Spleen (tissue), 11 donors: ENCODE measurements around the gene ADGRV1. TPM values are rescaled to one million over a fixed set of nuclear protein-coding genes. Genes with fewer than 3 reads are reported as not detected.

ENCODE experiments used
- DNase-seq: peaks from one replicate; pipeline ENCODE4 v3.0.0-alpha.2; 2020
- H3K27ac ChIP-seq, 8 donors: fragments of 200-600 bp; sonication (generic) in 7 of 8; 1 replicate in 4 of 8; 2 replicates in 4 of 8; pipeline versions ENCODE4 v1.5.0 to v1.8.0; 2016 to 2021; ENCODE audit warnings: inconsistent platforms in 4 of 8, mild to moderate bottlenecking in 4 of 8, moderate library complexity in 1 of 8
- H3K27me3 ChIP-seq, 7 donors: fragments of 200-600 bp; sonication (generic) in 6 of 7; replicated peaks in 1 of 7; 1 replicate in 4 of 7; 2 replicates in 3 of 7; pipeline versions ENCODE4 v1.5.0 to v1.8.0; 2016 to 2021; ENCODE audit warnings: inconsistent platforms in 3 of 7, mild to moderate bottlenecking in 1 of 7
- H3K36me3 ChIP-seq, 6 donors: fragments of 200-600 bp; sonication (generic) in 5 of 6; 1 replicate in 4 of 6; 2 replicates in 2 of 6; pipeline versions ENCODE4 v1.5.0 to v1.8.0; 2016 to 2021; ENCODE audit warnings: inconsistent platforms in 2 of 6
- H3K4me1 ChIP-seq, 6 donors: fragments of 200-600 bp; sonication (generic) in 5 of 6; 1 replicate in 3 of 6; 2 replicates in 3 of 6; pipeline versions ENCODE4 v1.5.0 to v1.8.0; 2016 to 2021; ENCODE audit warnings: inconsistent platforms in 3 of 6
- H3K4me3 ChIP-seq, 8 donors: fragments of 200-600 bp; sonication (generic) in 7 of 8; 1 replicate in 4 of 8; 2 replicates in 4 of 8; pipeline versions ENCODE4 v1.5.0 to v1.8.0; 2016 to 2021; ENCODE audit warnings: inconsistent platforms in 4 of 8, mild to moderate bottlenecking in 4 of 8, moderate library complexity in 2 of 8
- H3K9me3 ChIP-seq, 8 donors: fragments of 200-600 bp; sonication (generic) in 7 of 8; 1 replicate in 4 of 8; 2 replicates in 4 of 8; pipeline versions ENCODE4 v1.5.0 to v1.8.0; 2016 to 2021; ENCODE audit warnings: inconsistent platforms in 4 of 8
- POLR2A ChIP-seq, 3 donors: fragments of 450-650 bp; IDR thresholded peaks; one replicate each; pipeline ENCODE4 v1.5.1; 2017; ENCODE audit warnings: antibody characterized with exemption in 3 of 3, mild to moderate bottlenecking in 1 of 3
- POLR2AphosphoS5 ChIP-seq, 3 donors: sonication (generic); formaldehyde crosslinking; IDR thresholded peaks; one replicate each; pipeline ENCODE4 v1.5.1; 2017; ENCODE audit warnings: antibody characterized with exemption in 3 of 3
- WGBS, 5 donors: extraction: QIAGEN DNeasy Blood & Tissue Kit in 3 of 5; methylation state at CpG; one replicate each; pipeline versions ENCODE4 v1.1.5 to v1.1.7; 2013 to 2018; 5-methylcytosine and 5-hydroxymethylcytosine counted together
- intact Hi-C: fragments of 100-400 bp; cut with DNase I; formaldehyde crosslinking; loops from one replicate; pipeline ENCODE4 v1.15.0; 2023; ENCODE audit warnings: low total_unique reads
- polyA plus RNA-seq, 3 donors: library from polyadenylated mRNA; stranded (reverse); fragments of 200-250 nt; gene quantifications; one replicate each; pipeline ENCODE4 v1.2.1, GENCODE V29; 2013
- total RNA-seq, 7 donors: library from RNA; depleted of rRNA in 3 of 7; stranded (reverse); fragments of >200 nt in 3 of 7; fragmentation: NEBNext Ultra II Directional in 4 of 7; extraction: Animal tissue kit (Norgen Biotek cat#: 25700) in 4 of 7; gene quantifications; one replicate each; pipeline versions ENCODE4 v1.1.0 to v1.2.1, GENCODE V29; 2016 to 2021
- TF ChIP-seq, protein P1 (sequence below), 11 experiments: fragments of 200-600 bp in 7 of 11; fragments of 450-650 bp in 4 of 11; sonication (generic) in 4 of 11; IDR thresholded peaks in 8 of 11; conservative IDR thresholded peaks in 3 of 11; 1 replicate in 7 of 11; 2 replicates in 4 of 11; pipeline versions ENCODE4 v1.4.0 to v1.8.0; 2016 to 2021; ENCODE audit warnings: antibody characterized with exemption in 11 of 11, inconsistent platforms in 4 of 11, mild to moderate bottlenecking in 1 of 11
- donor health status: healthy with polysubstance abuse.
- donor health status: DM: no; HTN: no; CAD: no; lungs with moderate emphysema.
- donor health status: DM: no; HTN: no; CAD: no.
- donor health status: Bipolar disorder and iron deficiency.
- donor health status: healthy.
- donor health status: DM: no; HTN: no; CAD: no.
- donor health status: DM: yes; HTN: yes; CAD: no.

The ADGRV1 gene
- total and polyA plus RNA-seq, 10 donors: 0.08 to 0.69 (median 0.28) TPM; not detected in 3

DNA sequence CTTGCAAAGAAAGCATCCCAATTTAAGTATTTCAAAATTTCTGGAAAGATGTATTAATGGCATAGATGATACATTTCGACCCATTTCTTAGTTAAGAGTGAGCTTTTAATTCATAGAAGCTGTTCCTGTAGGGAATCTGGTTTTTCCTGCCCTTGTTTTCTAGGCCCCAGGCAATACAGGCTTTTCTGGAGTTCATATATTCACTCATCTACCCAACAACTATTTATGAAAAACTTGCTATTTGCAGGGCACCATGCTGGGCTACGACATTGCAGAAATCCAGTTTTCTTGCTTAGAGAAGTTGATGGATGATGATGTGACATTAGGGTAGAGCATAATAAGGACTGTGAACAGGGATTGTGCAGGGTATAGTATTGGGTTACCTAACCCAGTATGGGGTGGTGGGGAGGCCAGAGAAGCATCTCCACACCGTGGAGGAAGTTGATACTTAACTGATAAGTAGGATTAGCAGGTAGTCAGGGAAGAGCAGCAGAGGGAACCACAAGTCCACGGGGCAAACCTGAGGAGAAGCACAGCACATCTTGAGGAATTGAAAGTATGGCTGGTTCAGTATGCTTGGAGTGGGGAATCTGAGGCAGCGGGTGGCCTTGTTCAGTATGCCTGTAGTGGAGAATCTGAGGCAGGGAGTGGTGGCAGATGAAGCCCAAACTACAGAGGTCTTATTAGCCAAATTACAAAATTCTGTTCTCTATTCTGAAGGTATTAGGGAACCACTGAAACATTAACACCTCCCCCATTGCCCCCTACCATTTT is 577.1 kb downstream of the ADGRV1 start:
- no peak for TF ChIP-seq POLR2AphosphoS5 (IDR thresholded peaks at IDR 0.05)
- TF ChIP-seq, protein P1, sequence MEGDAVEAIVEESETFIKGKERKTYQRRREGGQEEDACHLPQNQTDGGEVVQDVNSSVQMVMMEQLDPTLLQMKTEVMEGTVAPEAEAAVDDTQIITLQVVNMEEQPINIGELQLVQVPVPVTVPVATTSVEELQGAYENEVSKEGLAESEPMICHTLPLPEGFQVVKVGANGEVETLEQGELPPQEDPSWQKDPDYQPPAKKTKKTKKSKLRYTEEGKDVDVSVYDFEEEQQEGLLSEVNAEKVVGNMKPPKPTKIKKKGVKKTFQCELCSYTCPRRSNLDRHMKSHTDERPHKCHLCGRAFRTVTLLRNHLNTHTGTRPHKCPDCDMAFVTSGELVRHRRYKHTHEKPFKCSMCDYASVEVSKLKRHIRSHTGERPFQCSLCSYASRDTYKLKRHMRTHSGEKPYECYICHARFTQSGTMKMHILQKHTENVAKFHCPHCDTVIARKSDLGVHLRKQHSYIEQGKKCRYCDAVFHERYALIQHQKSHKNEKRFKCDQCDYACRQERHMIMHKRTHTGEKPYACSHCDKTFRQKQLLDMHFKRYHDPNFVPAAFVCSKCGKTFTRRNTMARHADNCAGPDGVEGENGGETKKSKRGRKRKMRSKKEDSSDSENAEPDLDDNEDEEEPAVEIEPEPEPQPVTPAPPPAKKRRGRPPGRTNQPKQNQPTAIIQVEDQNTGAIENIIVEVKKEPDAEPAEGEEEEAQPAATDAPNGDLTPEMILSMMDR (IDR thresholded peaks at IDR 0.05 in 8 of 11, conservative IDR thresholded peaks at IDR 0.05 in 3 of 11): no peak
- TF ChIP-seq POLR2A (IDR thresholded peaks at IDR 0.05): no peak
- Histone ChIP-seq H3K4me1 (no peaks in the 10 kb centered on the region), H3K4me3 (no peak overlapping the region), H3K27ac (no peak overlapping the region), H3K9me3 (peaks cover 0 to 3% (median 0%) of the 10 kb centered on the region in 8 donors), H3K27me3 (no peaks in the 10 kb centered on the region), H3K36me3 (no peaks in the 10 kb centered on the region)
- no peak for DNase-seq
- 75 to 83% (median 79%) methylated on average over 5 of the region's 5 CpGs for WGBS, 5 donors
- intact Hi-C loops: no loop called here

GRCh38 chr5:91136271-91136670 is 577.7 kb downstream of the ADGRV1 start:
- no peaks in the 10 kb centered on the region for H3K4me1 ChIP-seq
- no peak overlapping the region for H3K4me3 ChIP-seq
- no peaks in the 10 kb centered on the region for H3K9me3 ChIP-seq
- DNase-seq: no peak
- intact Hi-C loops: no loop called here
- H3K27me3 ChIP-seq: no peaks in the 10 kb centered on the region
- TF ChIP-seq POLR2A (IDR thresholded peaks at IDR 0.05): no peak
- TF ChIP-seq, protein P1 (IDR thresholded peaks at IDR 0.05 in 8 of 11, conservative IDR thresholded peaks at IDR 0.05 in 3 of 11): no peak
- TF ChIP-seq POLR2AphosphoS5 (IDR thresholded peaks at IDR 0.05): no peak
- H3K27ac ChIP-seq: no peak overlapping the region
- 75 to 92% (median 83%) methylated on average over 1 of the region's 1 CpG for WGBS, 5 donors
- H3K36me3 ChIP-seq: no peaks in the 10 kb centered on the region

DNA sequence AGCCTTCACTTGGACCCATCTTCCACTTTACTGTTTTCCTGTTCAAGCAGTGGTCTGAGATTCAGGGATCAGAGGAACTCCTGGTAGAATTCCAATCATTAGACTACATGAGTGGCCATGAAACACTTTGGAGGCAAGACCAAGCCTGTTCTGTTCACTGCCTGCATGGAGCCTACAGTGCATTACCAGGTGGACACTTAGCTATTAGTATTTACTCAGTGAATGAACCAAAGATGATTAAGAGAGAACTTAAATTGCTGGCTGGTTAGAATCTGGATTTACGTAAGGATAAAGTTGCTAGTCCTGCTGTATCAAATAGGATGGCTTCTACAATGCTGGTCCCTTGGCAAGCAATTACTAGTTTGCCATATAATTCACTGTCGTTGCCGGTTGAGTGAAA is 579.0 kb downstream of the ADGRV1 start:
- H3K4me1 ChIP-seq: peaks cover 0 to 12% (median 0%) of the 10 kb centered on the region in 6 donors
- H3K27me3 ChIP-seq: no peaks in the 10 kb centered on the region
- 91 to 97% (median 96%) methylated on average over 3 of the region's 3 CpGs for WGBS, 5 donors
- intact Hi-C loops: no loop called here
- DNase-seq: no peak
- no peak overlapping the region for H3K4me3 ChIP-seq
- no peaks in the 10 kb centered on the region for H3K9me3 ChIP-seq
- no peaks in the 10 kb centered on the region for H3K36me3 ChIP-seq
- no peak overlapping the region for H3K27ac ChIP-seq
- TF ChIP-seq POLR2A (IDR thresholded peaks at IDR 0.05) (no peak), POLR2AphosphoS5 (IDR thresholded peaks at IDR 0.05) (no peak)
- TF ChIP-seq, protein P1 (IDR thresholded peaks at IDR 0.05 in 8 of 11, conservative IDR thresholded peaks at IDR 0.05 in 3 of 11): no peak

DNA sequence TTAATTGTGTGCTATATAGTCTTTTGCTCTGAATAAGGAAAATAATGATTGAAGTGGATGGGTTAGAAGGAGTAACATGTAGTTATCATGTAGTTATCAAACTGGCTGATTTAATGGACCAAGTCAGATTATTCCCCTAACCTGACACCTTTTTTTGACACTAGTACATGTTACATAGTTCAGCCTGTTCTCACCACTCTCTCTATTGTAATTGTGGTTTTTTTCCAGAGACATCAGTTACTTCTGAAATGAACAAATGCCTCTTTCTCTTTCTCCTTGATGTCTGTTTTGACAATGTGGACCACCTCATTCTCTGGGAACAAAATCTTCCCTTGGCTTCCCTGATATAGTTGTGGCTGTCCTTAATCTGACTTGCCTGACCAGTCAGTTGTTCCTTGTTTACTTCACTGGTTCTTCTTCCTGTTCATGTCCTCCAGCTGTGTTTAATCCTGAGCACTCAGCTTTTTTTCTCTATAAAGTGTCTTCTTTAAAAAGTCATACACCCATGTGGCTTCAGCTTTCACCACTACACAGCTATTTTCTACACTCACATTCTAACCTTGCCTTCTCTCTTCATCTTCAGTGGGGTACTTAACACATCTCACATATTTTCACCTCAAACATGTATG is 581.1 kb downstream of the ADGRV1 start:
- Histone ChIP-seq H3K27me3 (no peaks in the 10 kb centered on the region), H3K4me3 (no peak overlapping the region), H3K4me1 (peaks cover 0 to 12% (median 0%) of the 10 kb centered on the region in 6 donors), H3K27ac (peak overlapping the region in 2 of 8 donors; percentile 14 to 16), H3K9me3 (no peaks in the 10 kb centered on the region), H3K36me3 (no peaks in the 10 kb centered on the region)
- TF ChIP-seq, protein P1 (IDR thresholded peaks at IDR 0.05 in 8 of 11, conservative IDR thresholded peaks at IDR 0.05 in 3 of 11): no peak
- TF ChIP-seq POLR2A (IDR thresholded peaks at IDR 0.05): no peak
- TF ChIP-seq POLR2AphosphoS5 (IDR thresholded peaks at IDR 0.05): no peak
- intact Hi-C loops: no loop called here
- no peak for DNase-seq
